Measurements from ENCODE around the gene DCDC1.

DCDC1 gene

GRCh38 chr11:30917266-30917665, 452.3 kb downstream of the DCDC1 start:
- DNase-seq (ENCODE audit: low read depth in 2 of 2): no peak

- no peak for DNase-seq (ENCODE audit: low read depth in 2 of 2)
Measured at GRCh38 chr11:30916764-30917163, 452.8 kb downstream of the DCDC1 start.

GRCh38 chr11:30914143-30914762, 455.3 kb downstream of the DCDC1 start:
- DNase-seq (ENCODE audit: low read depth in 2 of 2): no peak

GRCh38 chr11:30911247-30911646, 458.3 kb downstream of the DCDC1 start:
- no peak for DNase-seq (ENCODE audit: low read depth in 2 of 2)

GRCh38 chr11:30908857-30909256, 460.7 kb downstream of the DCDC1 start:
- DNase-seq (ENCODE audit: low read depth in 2 of 2): no peak

- DNase-seq (ENCODE audit: low read depth in 2 of 2): no peak
Measured at GRCh38 chr11:30908272-30908671, 461.3 kb downstream of the DCDC1 start.

- no peak for DNase-seq (ENCODE audit: low read depth in 2 of 2)
Measured at GRCh38 chr11:30902929-30903328, 466.6 kb downstream of the DCDC1 start.

GRCh38 chr11:30895046-30895445, 474.5 kb downstream of the DCDC1 start:
- DNase-seq (ENCODE audit: low read depth in 2 of 2): no peak

GRCh38 chr11:30893318-30893717, 476.2 kb downstream of the DCDC1 start:
- no peak for DNase-seq (ENCODE audit: low read depth in 2 of 2)

GRCh38 chr11:30889143-30889794, 480.3 kb downstream of the DCDC1 start:
- no peak for DNase-seq (ENCODE audit: low read depth in 2 of 2)

- DNase-seq (ENCODE audit: low read depth in 2 of 2): no peak
Measured at GRCh38 chr11:30879322-30880005, 490.1 kb downstream of the DCDC1 start.

GRCh38 chr11:30878400-30878799, 491.1 kb downstream of the DCDC1 start:
- no peak for DNase-seq (ENCODE audit: low read depth in 2 of 2)

GRCh38 chr11:30876663-30877396, 492.7 kb downstream of the DCDC1 start:
- DNase-seq (ENCODE audit: low read depth in 2 of 2): no peak

GRCh38 chr11:30876228-30876627, 493.3 kb downstream of the DCDC1 start:
- no peak for DNase-seq (ENCODE audit: low read depth in 2 of 2)

- DNase-seq (ENCODE audit: low read depth in 2 of 2): no peak
Measured at GRCh38 chr11:30875806-30876205, 493.7 kb downstream of the DCDC1 start.

- DNase-seq (ENCODE audit: low read depth in 2 of 2): no peak
Measured at GRCh38 chr11:30873924-30874610, 495.5 kb downstream of the DCDC1 start.

- DNase-seq (ENCODE audit: low read depth in 2 of 2): no peak
Measured at GRCh38 chr11:30868626-30869081, 500.9 kb downstream of the DCDC1 start.

- DNase-seq (ENCODE audit: low read depth in 2 of 2): no peak
Measured at GRCh38 chr11:30863209-30863608, 506.3 kb downstream of the DCDC1 start.

GRCh38 chr11:30861531-30861930, 508.0 kb downstream of the DCDC1 start:
- no peak for DNase-seq (ENCODE audit: low read depth in 2 of 2)

- no peak for DNase-seq (ENCODE audit: low read depth in 2 of 2)
Measured at GRCh38 chr11:30861064-30861463, 508.5 kb downstream of the DCDC1 start.

GRCh38 chr11:30860146-30860545, 509.4 kb downstream of the DCDC1 start:
- DNase-seq (ENCODE audit: low read depth in 2 of 2): no peak

GRCh38 chr11:30859669-30860068, 509.9 kb downstream of the DCDC1 start:
- DNase-seq (ENCODE audit: low read depth in 2 of 2): no peak
